Transverse colon (tissue), 4 donors: ENCODE measurements around the gene CD209.

ENCODE experiments used
- CTCF ChIP-seq, 5 experiments: fragments of 200-600 bp in 3 of 5; fragments of 450-650 bp in 2 of 5; sonication (generic) in 3 of 5; IDR thresholded peaks; 1 replicate in 2 of 5; 2 replicates in 3 of 5; pipeline ENCODE4 v1.5.1; 2016 to 2017; ENCODE audit warnings: antibody characterized with exemption in 5 of 5, inconsistent platforms in 3 of 5, mild to moderate bottlenecking in 2 of 5, moderate library complexity in 1 of 5
- EP300 ChIP-seq: sonication (generic); formaldehyde crosslinking; IDR thresholded peaks from one replicate; pipeline ENCODE4 v1.6.1; 2017; ENCODE audit warnings: antibody characterized with exemption, low read depth
- POLR2A ChIP-seq: fragments of 450-650 bp; IDR thresholded peaks from one replicate; pipeline ENCODE4 v1.6.1; 2016; ENCODE audit warnings: antibody characterized with exemption, mild to moderate bottlenecking, moderate library complexity
- POLR2AphosphoS5 ChIP-seq, 3 donors: sonication (generic); formaldehyde crosslinking; IDR thresholded peaks; one replicate each; pipeline ENCODE4 v1.6.1; 2016; ENCODE audit warnings: antibody characterized with exemption in 3 of 3

GRCh38 chr19:7710616-7711015, 36.7 kb downstream of the CD209 start:
- TF ChIP-seq EP300 = no peak
- no peak for TF ChIP-seq CTCF (IDR thresholded peaks at IDR 0.05)
- no peak for TF ChIP-seq POLR2A
- no peak for TF ChIP-seq POLR2AphosphoS5 (IDR thresholded peaks at IDR 0.05)
